ENCODE measurements around the gene PIGL. TPM values are rescaled to one million over a fixed set of nuclear protein-coding genes. Genes with fewer than 3 reads are reported as not detected.

The PIGL gene
- total RNA-seq, 2 donors from 2014 or later, result 52.1 to 124 TPM

DNA sequence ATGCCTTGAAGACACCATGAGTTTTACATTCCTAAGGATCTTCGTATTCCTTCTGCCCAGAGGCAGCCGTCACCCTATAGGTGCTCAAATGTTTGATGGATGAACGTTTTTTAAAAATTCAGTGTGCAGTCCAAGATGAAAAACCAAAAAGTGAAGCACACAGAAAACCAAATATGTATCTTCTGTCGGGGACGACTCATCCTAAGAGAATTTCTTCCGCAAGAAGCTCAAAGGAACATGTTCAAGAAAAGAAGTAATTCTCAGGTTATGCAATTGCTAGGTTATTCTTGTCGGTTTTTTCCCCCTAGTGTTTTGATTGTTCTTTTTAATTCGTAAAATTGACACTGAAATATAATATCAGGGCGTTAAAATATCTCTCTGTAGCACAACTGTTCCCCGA lies 134.8 kb downstream of the PIGL start:
- Histone ChIP-seq H3K4me3 (peak overlapping the region; percentile 96), H3K4me1 (ENCODE audit: control insufficient read depth in 1 of 2, low read depth in 2 of 2) (peaks cover 3 to 12% of the 10 kb centered on the region in 2 donors), H3K27ac (no peak overlapping the region), H3K9me3 (no peaks in the 10 kb centered on the region), H3K36me3 (peaks cover 4% of the 10 kb centered on the region), H3K27me3 (replicated peaks; ENCODE audit: insufficient read depth) (no peaks in the 10 kb centered on the region)
- DNase-seq (ENCODE audit: low spot score), result no peak
- no peak for ATAC-seq (ENCODE audit: insufficient number of reproducible peaks, low FRiP score, low read depth)
- TF ChIP-seq, protein P1, sequence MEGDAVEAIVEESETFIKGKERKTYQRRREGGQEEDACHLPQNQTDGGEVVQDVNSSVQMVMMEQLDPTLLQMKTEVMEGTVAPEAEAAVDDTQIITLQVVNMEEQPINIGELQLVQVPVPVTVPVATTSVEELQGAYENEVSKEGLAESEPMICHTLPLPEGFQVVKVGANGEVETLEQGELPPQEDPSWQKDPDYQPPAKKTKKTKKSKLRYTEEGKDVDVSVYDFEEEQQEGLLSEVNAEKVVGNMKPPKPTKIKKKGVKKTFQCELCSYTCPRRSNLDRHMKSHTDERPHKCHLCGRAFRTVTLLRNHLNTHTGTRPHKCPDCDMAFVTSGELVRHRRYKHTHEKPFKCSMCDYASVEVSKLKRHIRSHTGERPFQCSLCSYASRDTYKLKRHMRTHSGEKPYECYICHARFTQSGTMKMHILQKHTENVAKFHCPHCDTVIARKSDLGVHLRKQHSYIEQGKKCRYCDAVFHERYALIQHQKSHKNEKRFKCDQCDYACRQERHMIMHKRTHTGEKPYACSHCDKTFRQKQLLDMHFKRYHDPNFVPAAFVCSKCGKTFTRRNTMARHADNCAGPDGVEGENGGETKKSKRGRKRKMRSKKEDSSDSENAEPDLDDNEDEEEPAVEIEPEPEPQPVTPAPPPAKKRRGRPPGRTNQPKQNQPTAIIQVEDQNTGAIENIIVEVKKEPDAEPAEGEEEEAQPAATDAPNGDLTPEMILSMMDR (IDR thresholded peaks at IDR 0.05), result no peak

DNA sequence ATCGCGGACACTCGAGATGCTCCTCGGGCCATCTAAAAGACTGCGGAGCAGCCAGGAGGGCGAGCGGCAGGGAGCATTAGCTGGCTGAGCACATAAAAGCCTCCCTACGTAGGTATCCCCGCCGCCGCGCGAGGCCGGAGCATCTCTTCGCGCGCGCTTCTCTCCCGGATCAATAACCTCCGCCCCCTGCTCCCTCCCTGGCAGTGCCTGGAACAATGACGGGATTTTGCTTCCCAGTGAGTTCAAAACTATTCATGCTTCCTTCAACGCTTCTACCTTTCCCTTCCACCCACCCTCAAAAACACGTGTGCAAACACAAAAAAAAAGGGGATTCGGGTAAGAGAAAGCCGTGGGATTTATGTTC lies 135.3 kb downstream of the PIGL start:
- H3K27ac ChIP-seq, result no peak overlapping the region
- H3K9me3 ChIP-seq, result no peaks in the 10 kb centered on the region
- peaks cover 3 to 12% of the 10 kb centered on the region in 2 donors for H3K4me1 ChIP-seq (ENCODE audit: control insufficient read depth in 1 of 2, low read depth in 2 of 2)
- H3K4me3 ChIP-seq, result peak overlapping the region; percentile 96
- H3K36me3 ChIP-seq, result peaks cover 4% of the 10 kb centered on the region
- no peaks in the 10 kb centered on the region for H3K27me3 ChIP-seq (replicated peaks; ENCODE audit: insufficient read depth)
- TF ChIP-seq, protein P1 (IDR thresholded peaks at IDR 0.05), result no peak
- DNase-seq (ENCODE audit: low spot score) (no peak), ATAC-seq (ENCODE audit: insufficient number of reproducible peaks, low FRiP score, low read depth) (no peak)

DNA sequence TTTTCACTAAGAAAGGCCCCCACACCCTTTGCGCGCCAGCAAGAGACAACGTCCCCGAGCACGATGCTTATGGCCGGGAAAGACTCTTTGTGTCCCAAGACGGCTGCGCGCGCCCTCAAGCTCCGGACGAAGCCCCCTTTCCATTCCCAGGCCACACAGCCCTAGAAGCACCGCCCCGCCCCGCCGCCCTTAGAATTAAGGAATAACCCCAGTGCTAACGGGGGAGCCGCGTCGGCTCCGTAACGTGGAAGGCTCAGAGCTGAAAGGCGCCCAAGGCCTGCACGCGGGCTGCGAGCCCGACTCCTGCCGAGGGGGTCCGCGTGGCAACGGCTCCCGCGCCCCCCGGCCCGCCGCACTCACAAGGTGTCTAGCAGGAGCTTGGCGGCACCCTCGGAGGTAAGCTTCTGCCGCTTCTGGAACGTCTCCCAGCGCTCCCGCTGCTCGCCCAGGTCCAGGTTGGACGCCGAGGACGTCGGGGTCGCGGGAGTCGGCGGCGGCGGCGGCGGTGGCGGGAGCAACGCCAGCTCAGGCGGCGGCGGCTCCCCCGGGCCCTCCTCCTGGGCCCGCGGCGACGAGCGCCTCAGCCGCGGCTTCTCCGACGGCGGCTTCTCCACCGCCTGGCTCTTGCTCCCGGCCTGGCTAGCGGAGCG lies 135.8 kb downstream of the PIGL start:
- Histone ChIP-seq H3K4me3 (peak overlapping the region; percentile 96), H3K4me1 (ENCODE audit: control insufficient read depth in 1 of 2, low read depth in 2 of 2) (peaks cover 3 to 12% of the 10 kb centered on the region in 2 donors), H3K9me3 (no peaks in the 10 kb centered on the region), H3K36me3 (peaks cover 4% of the 10 kb centered on the region), H3K27me3 (replicated peaks; ENCODE audit: insufficient read depth) (no peaks in the 10 kb centered on the region), H3K27ac (no peak overlapping the region)
- TF ChIP-seq, protein P1 (IDR thresholded peaks at IDR 0.05), result no peak
- ATAC-seq (ENCODE audit: insufficient number of reproducible peaks, low FRiP score, low read depth), result no peak
- DNase-seq (ENCODE audit: low spot score), result no peak

DNA sequence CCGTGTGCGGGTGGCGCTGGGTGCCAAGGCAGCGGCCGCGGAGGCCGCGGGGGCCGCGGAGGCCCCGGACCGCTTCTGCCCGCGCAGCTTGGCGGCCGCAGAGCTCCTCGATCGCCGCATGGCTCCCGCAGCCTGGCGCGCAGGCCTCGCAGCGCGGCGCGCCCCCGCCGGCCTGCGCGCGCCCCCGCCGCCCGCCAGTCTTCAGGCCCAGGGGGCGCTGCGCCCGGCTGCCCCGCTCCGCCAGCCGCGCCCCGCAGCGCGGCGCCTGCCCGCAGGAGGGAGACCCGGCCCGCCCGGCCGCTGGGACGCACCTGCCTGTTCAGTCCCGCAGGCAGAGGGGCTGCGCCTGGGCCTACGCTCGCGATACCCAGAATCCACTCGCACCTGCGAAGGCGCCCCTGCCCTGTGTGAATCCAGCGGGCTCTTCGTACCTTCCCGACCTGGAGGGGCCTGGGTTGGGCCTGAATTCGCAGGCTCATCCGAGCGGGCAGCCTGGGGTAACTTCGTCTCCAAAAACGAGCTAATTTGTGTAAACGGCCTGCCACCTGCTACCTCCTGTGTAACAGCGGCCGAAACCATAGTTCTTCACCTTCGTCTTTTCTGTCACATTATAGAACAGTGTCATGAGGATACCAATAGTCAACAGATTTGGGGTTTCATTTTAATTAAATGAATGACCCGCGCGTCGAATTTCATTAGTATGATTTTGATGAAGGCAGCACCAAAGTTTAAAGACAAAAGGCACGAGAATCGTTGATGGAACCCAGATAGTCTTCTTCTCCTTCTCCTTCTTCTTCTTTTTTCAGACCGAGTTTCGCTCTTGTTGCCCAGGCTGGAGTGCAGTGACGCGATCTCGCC lies 136.5 kb downstream of the PIGL start, which contains the start of gene CENPV:
CENPV (minus strand) TSS at position 153 of the 858 bp plus-strand sequence; CDS start at position 120, 33 bp downstream.
- H3K27me3 ChIP-seq (replicated peaks; ENCODE audit: insufficient read depth), result no peaks in the 10 kb centered on the region
- no peak for DNase-seq (ENCODE audit: low spot score)
- H3K27ac ChIP-seq, result no peak within 1 kb of the TSS
- ATAC-seq (ENCODE audit: insufficient number of reproducible peaks, low FRiP score, low read depth), result peak; percentile 20
- peak within 1 kb of the TSS; percentile 96 for H3K4me3 ChIP-seq
- TF ChIP-seq, protein P1 (IDR thresholded peaks at IDR 0.05), result no peak
- H3K36me3 ChIP-seq, result peaks cover 4% of the 10 kb centered on the region
- peaks cover 3 to 12% of the 10 kb centered on the region in 2 donors for H3K4me1 ChIP-seq (ENCODE audit: control insufficient read depth in 1 of 2, low read depth in 2 of 2)
- no peaks in the 10 kb centered on the region for H3K9me3 ChIP-seq

DNA sequence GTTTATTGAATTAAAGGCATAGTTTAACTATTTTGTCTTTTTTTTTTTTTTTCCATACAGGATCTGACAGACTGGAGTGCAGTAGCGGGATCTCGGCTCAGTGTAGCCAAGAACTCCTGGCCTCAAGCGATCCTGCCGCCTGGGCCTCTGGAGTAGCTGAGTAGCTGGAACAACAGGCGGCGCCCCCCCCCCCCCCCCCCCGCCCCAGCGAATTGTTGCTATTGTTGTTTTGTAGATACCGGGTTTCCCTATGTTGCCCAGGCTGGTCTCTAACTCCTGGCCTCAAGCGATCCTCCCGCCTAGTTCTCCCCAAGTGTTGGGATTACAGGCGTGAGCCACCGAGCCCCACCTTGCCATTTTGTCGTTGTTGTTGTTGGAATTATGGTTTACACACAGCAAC lies 137.6 kb downstream of the PIGL start:
- peaks cover 3 to 12% of the 10 kb centered on the region in 2 donors for H3K4me1 ChIP-seq (ENCODE audit: control insufficient read depth in 1 of 2, low read depth in 2 of 2)
- TF ChIP-seq, protein P1 (IDR thresholded peaks at IDR 0.05), result no peak
- H3K4me3 ChIP-seq, result no peak overlapping the region
- no peaks in the 10 kb centered on the region for H3K36me3 ChIP-seq
- no peaks in the 10 kb centered on the region for H3K9me3 ChIP-seq
- H3K27me3 ChIP-seq (replicated peaks; ENCODE audit: insufficient read depth), result no peaks in the 10 kb centered on the region
- no peak overlapping the region for H3K27ac ChIP-seq
- no peak for DNase-seq (ENCODE audit: low spot score)
- no peak for ATAC-seq (ENCODE audit: insufficient number of reproducible peaks, low FRiP score, low read depth)

Measured in thoracic aorta (tissue), 2 donors.